H9 (cell line): ENCODE measurements around the gene CCNT2. TPM values are rescaled to one million over a fixed set of nuclear protein-coding genes. Genes with fewer than 3 reads are reported as not detected.

Experiments used
- DNase-seq: peaks from one replicate; pipeline ENCODE4 v3.0.0-alpha.2; 2017
- H2AFZ ChIP-seq: one replicate; pipeline ENCODE4 v1.6.1; 2013; ENCODE audit warnings: mild to moderate bottlenecking, low read length, control low read depth, moderate library complexity
- H2AK5ac ChIP-seq: 2 replicates; pipeline ENCODE4 v1.6.1; 2013; ENCODE audit warnings: low read length, control low read depth, mixed read lengths; ENCODE audit not compliant: insufficient read length
- H2BK120ac ChIP-seq: one replicate; pipeline ENCODE4 v1.6.1; 2013; ENCODE audit warnings: low read depth, mild to moderate bottlenecking, low read length, control low read depth, inconsistent platforms; ENCODE audit not compliant: poor library complexity, severe bottlenecking
- H2BK12ac ChIP-seq: 2 replicates; pipeline ENCODE4 v1.6.1; 2013; ENCODE audit warnings: low read length, control low read depth, mixed read lengths, low read depth; ENCODE audit not compliant: insufficient read length
- H2BK15ac ChIP-seq: 2 replicates; pipeline ENCODE4 v1.6.1; 2013; ENCODE audit warnings: low read depth, low read length, control low read depth
- H2BK20ac ChIP-seq: one replicate; pipeline ENCODE4 v1.6.1; 2013; ENCODE audit warnings: low read depth, mild to moderate bottlenecking, low read length, control low read depth, inconsistent platforms; ENCODE audit not compliant: poor library complexity, severe bottlenecking
- H2BK5ac ChIP-seq: 2 replicates; pipeline ENCODE4 v1.6.1; 2013; ENCODE audit warnings: low read length, control low read depth, mixed read lengths; ENCODE audit not compliant: insufficient read length
- H3K14ac ChIP-seq: 2 replicates; pipeline ENCODE4 v1.6.1; 2013; ENCODE audit warnings: low read length, control low read depth; ENCODE audit not compliant: insufficient read depth
- H3K18ac ChIP-seq: 2 replicates; pipeline ENCODE4 v1.6.1; 2013; ENCODE audit warnings: low read depth, mild to moderate bottlenecking, mixed read lengths, low read length, control low read depth; ENCODE audit not compliant: insufficient read length
- H3K23ac ChIP-seq: 2 replicates; pipeline ENCODE4 v1.6.1; 2013; ENCODE audit warnings: low read length, control low read depth, mixed read lengths, low read depth; ENCODE audit not compliant: insufficient read length
- H3K23me2 ChIP-seq: 2 replicates; pipeline ENCODE4 v1.6.1; 2013; ENCODE audit warnings: low read depth, mild to moderate bottlenecking, mixed read lengths, low read length, control low read depth; ENCODE audit not compliant: insufficient read length, poor library complexity, severe bottlenecking
- H3K27ac ChIP-seq: 2 replicates; pipeline ENCODE4 v1.5.1; 2013; ENCODE audit warnings: low read length, control low read depth, mixed read lengths, low read depth; ENCODE audit not compliant: insufficient read length
- H3K27me3 ChIP-seq: 2 replicates; pipeline ENCODE4 v1.6.1; 2013; ENCODE audit warnings: low read length, control low read depth, inconsistent platforms; ENCODE audit not compliant: insufficient read depth
- H3K4ac ChIP-seq: 2 replicates; pipeline ENCODE4 v1.6.1; 2013; ENCODE audit warnings: low read depth, mild to moderate bottlenecking, control low read depth, inconsistent platforms, low read length, moderate library complexity
- H3K4me1 ChIP-seq: 2 replicates; pipeline ENCODE4 v1.6.1; 2013; ENCODE audit warnings: low read length, control low read depth, inconsistent platforms; ENCODE audit not compliant: insufficient read depth
- H3K4me2 ChIP-seq: 2 replicates; pipeline ENCODE4 v1.6.1; 2013; ENCODE audit warnings: low read length, control low read depth, mixed read lengths; ENCODE audit not compliant: insufficient read length, insufficient read depth
- H3K56ac ChIP-seq: 2 replicates; pipeline ENCODE4 v1.6.1; 2013; ENCODE audit warnings: low read depth, mild to moderate bottlenecking, mixed read lengths, low read length, control low read depth; ENCODE audit not compliant: insufficient read length
- H3K79me1 ChIP-seq: 2 replicates; pipeline ENCODE4 v1.6.1; 2013; ENCODE audit warnings: low read depth, mild to moderate bottlenecking, moderate library complexity, low read length, control low read depth, inconsistent platforms; ENCODE audit not compliant: insufficient read depth, poor library complexity, severe bottlenecking
- H3K79me2 ChIP-seq: 2 replicates; pipeline ENCODE4 v1.6.1; 2013; ENCODE audit warnings: low read length, control low read depth, inconsistent platforms; ENCODE audit not compliant: insufficient read depth
- H3K9ac ChIP-seq: 2 replicates; pipeline ENCODE4 v1.6.1; 2013; ENCODE audit warnings: low read length, control low read depth, mixed read lengths; ENCODE audit not compliant: insufficient read length; ENCODE audit errors: extremely low read depth
- H3K9me3 ChIP-seq: one replicate; pipeline ENCODE4 v1.6.1; 2013; ENCODE audit warnings: low read depth, low read length, inconsistent platforms; ENCODE audit not compliant: control insufficient read depth
- H3T11ph ChIP-seq: one replicate; pipeline ENCODE4 v1.6.1; 2013; ENCODE audit warnings: mild to moderate bottlenecking, low read length, control low read depth, inconsistent platforms
- H4K20me1 ChIP-seq: one replicate; pipeline ENCODE4 v1.6.1; 2013; ENCODE audit not compliant: control insufficient read depth, insufficient read length, insufficient read depth
- H4K5ac ChIP-seq: 2 replicates; pipeline ENCODE4 v1.6.1; 2013; ENCODE audit warnings: low read depth, mild to moderate bottlenecking, mixed read lengths, low read length, control low read depth; ENCODE audit not compliant: insufficient read length
- H4K8ac ChIP-seq: replicated peaks from 2 replicates; pipeline ENCODE4 v1.6.1; 2013; ENCODE audit warnings: low read length, control low read depth, mixed read lengths, low read depth; ENCODE audit not compliant: insufficient read length
- H4K91ac ChIP-seq: 2 replicates; pipeline ENCODE4 v1.6.1; 2013; ENCODE audit warnings: low read depth, mild to moderate bottlenecking, moderate library complexity, mixed read lengths, low read length, control low read depth; ENCODE audit not compliant: insufficient read length
- H3K27ac Mint-ChIP-seq, 3 experiments: 2 replicates in 2 of 3; 3 replicates in 1 of 3; pipeline ENCODE4 v1.8.0; 2020 to 2021; ENCODE audit warnings: mixed read lengths in 3 of 3, mild to moderate bottlenecking in 1 of 3, moderate library complexity in 1 of 3
- H3K27me3 Mint-ChIP-seq: 2 replicates; pipeline ENCODE4 v1.8.0; 2021; ENCODE audit warnings: low read depth, mild to moderate bottlenecking, moderate library complexity, mixed read lengths
- H3K36me3 Mint-ChIP-seq, 3 experiments: 2 replicates in 2 of 3; 3 replicates in 1 of 3; pipeline ENCODE4 v1.8.0; 2020 to 2021; ENCODE audit warnings: low read depth in 3 of 3, mixed read lengths in 3 of 3; ENCODE audit not compliant: insufficient read depth in 1 of 3
- H3K4me1 Mint-ChIP-seq, 2 experiments: 2 replicates each; pipeline ENCODE4 v1.8.0; 2020; ENCODE audit warnings: mixed read lengths in 2 of 2
- H3K4me3 Mint-ChIP-seq, 2 experiments: 2 replicates in 1 of 2; 3 replicates in 1 of 2; pipeline ENCODE4 v1.8.0; 2020 to 2021; ENCODE audit warnings: mild to moderate bottlenecking in 2 of 2, mixed read lengths in 2 of 2, moderate library complexity in 1 of 2
- H3K9me3 Mint-ChIP-seq, 2 experiments: 2 replicates in 1 of 2; 3 replicates in 1 of 2; pipeline ENCODE4 v1.8.0; 2020; ENCODE audit warnings: mild to moderate bottlenecking in 2 of 2, mixed read lengths in 2 of 2, moderate library complexity in 1 of 2
- CTCF ChIP-seq: fragments of 200-600 bp; sonication (generic); conservative IDR thresholded peaks from 3 replicates; pipeline ENCODE4 v1.8.0; 2021; ENCODE audit warnings: antibody characterized with exemption, mild to moderate bottlenecking
- WGBS: extraction: QIAGEN DNeasy Blood & Tissue Kit; methylation state at CpG from one replicate; pipeline ENCODE4 v1.1.7; 2013; ENCODE audit warnings: missing lambda C conversion rate, low lambda C conversion rate, mixed read lengths; ENCODE audit not compliant: insufficient read length; ENCODE audit errors: extremely low coverage; 5-methylcytosine and 5-hydroxymethylcytosine counted together
- total RNA-seq: library from RNA; stranded (reverse); gene quantifications from 2 replicates; pipeline ENCODE4 v1.2.1, GENCODE V29; 2021

The CCNT2 gene
- total RNA-seq, 1 experiment from 2014 or later, result 42.0 TPM

- WGBS, result no CpG with 5 or more reads among the region's 2 CpGs
- H4K20me1 ChIP-seq, result no peaks in the 10 kb centered on the region
- Mint-ChIP-seq H3K27ac (0 out of 7 replicates have a peak overlapping the region, but pooled peaks of 1 of the 3 experiments have one; percentile 58), H3K4me1 (peaks cover 10 to 24% of the 10 kb centered on the region in 2 experiments), H3K4me3 (no peak overlapping the region), H3K9me3 (no peaks in the 10 kb centered on the region), H3K27me3 (no peaks in the 10 kb centered on the region), H3K36me3 (peaks cover 26 to 68% (median 55%) of the 10 kb centered on the region in 3 experiments; a peak in 6 of 7 replicates)
- no peaks in the 10 kb centered on the region for H3K79me2 ChIP-seq
- H3K23me2 ChIP-seq, result no peaks in the 10 kb centered on the region
- no peak overlapping the region for H3K14ac ChIP-seq
- H2BK20ac ChIP-seq, result no peak overlapping the region
- H4K8ac ChIP-seq, result no peak overlapping the region
- no peak overlapping the region for H3K56ac ChIP-seq
- no peak overlapping the region for H2BK12ac ChIP-seq
- H2BK5ac ChIP-seq, result no peak overlapping the region
- no peak overlapping the region for H3K18ac ChIP-seq
- H2AFZ ChIP-seq, result no peak overlapping the region
- H3K4me2 ChIP-seq, result no peak overlapping the region
- no peak overlapping the region for H4K91ac ChIP-seq
- H3K23ac ChIP-seq, result no peak overlapping the region
- no peak overlapping the region for H4K5ac ChIP-seq
- no peaks in the 10 kb centered on the region for H3K9me3 ChIP-seq
- H3K9ac ChIP-seq, result no peak overlapping the region
- H2BK15ac ChIP-seq, result no peak overlapping the region
- H3K79me1 ChIP-seq, result peaks cover 5% of the 10 kb centered on the region
- no peak overlapping the region for H3T11ph ChIP-seq
- no peak overlapping the region for H3K27ac ChIP-seq
- TF ChIP-seq CTCF, result no peak
- no peak overlapping the region for H2BK120ac ChIP-seq
- H2AK5ac ChIP-seq, result no peak overlapping the region
- no peaks in the 10 kb centered on the region; the same call in 1 of the 2 replicates for H3K4me1 ChIP-seq
- no peak overlapping the region for H3K4ac ChIP-seq
- no peaks in the 10 kb centered on the region for H3K27me3 ChIP-seq
- DNase-seq, result no peak
These were observed 24.9 kb downstream of the CCNT2 start for GRCh38 chr2:134943540-134943939.
